Ovary (tissue), 3 donors: Measurements from ENCODE around the gene MSANTD4.
"Not testable (repeated sequence)": the region's sequence is repeated elsewhere in the genome, so short reads cannot be mapped to it uniquely, and the experiment has no call there.

Source experiments
- CTCF ChIP-seq, 3 donors: fragments of 450-650 bp in 2 of 3; fragments of 200-600 bp in 1 of 3; IDR thresholded peaks; one replicate each; pipeline versions ENCODE4 v1.5.1 to v1.8.0; 2016 to 2022; ENCODE audit warnings: antibody characterized with exemption in 3 of 3, mild to moderate bottlenecking in 1 of 3
- EP300 ChIP-seq: sonication (generic); formaldehyde crosslinking; IDR thresholded peaks from one replicate; pipeline ENCODE4 v1.6.1; 2017; ENCODE audit warnings: antibody characterized with exemption
- POLR2A ChIP-seq: fragments of 450-650 bp; IDR thresholded peaks from one replicate; pipeline ENCODE4 v1.6.1; 2017; ENCODE audit warnings: antibody characterized with exemption, mild to moderate bottlenecking, moderate library complexity
- donor health status: DM: no; HTN: no; CAD: no.

GRCh38 chr11:106003094-106003493 is 18.9 kb downstream of the MSANTD4 start:
- not testable (repeated sequence) for TF ChIP-seq POLR2A; CTCF (IDR thresholded peaks at IDR 0.05); EP300
